GM19397 (cell line): ENCODE data around the gene PI4KA.
A peak's percentile ranks its signal among the peaks of the same experiment; 100 is the strongest.
"Not testable (repeated sequence)": the region's sequence is repeated elsewhere in the genome, so short reads cannot be mapped to it uniquely, and the experiment has no call there.

Experiments used
- ATAC-seq: cut with Tn5 transposase; IDR thresholded peaks from one replicate; pipeline ENCODE4 v1.9.1; 2021; ENCODE audit warnings: mild to moderate bottlenecking, moderate library complexity; ENCODE audit not compliant: unreplicated experiment

The PI4KA gene

GRCh38 chr22:20702175-20702545 is 156.5 kb downstream of the PI4KA start:
- ATAC-seq: peak; percentile 25

GRCh38 chr22:20701680-20702136 is 156.9 kb downstream of the PI4KA start:
- peak; percentile 3 for ATAC-seq

GRCh38 chr22:20700347-20700746 is 158.3 kb downstream of the PI4KA start:
- not testable (repeated sequence) for ATAC-seq

- not testable (repeated sequence) for ATAC-seq
Measured at GRCh38 chr22:20699856-20700255, 158.8 kb downstream of the PI4KA start.

- ATAC-seq: not testable (repeated sequence)
Measured at GRCh38 chr22:20697481-20698113, 161.0 kb downstream of the PI4KA start.

- ATAC-seq: not testable (repeated sequence)
Measured at GRCh38 chr22:20696056-20696455, 162.6 kb downstream of the PI4KA start.

GRCh38 chr22:20695205-20695604 is 163.4 kb downstream of the PI4KA start:
- not testable (repeated sequence) for ATAC-seq

- not testable (repeated sequence) for ATAC-seq
Measured at GRCh38 chr22:20694256-20694655, 164.4 kb downstream of the PI4KA start.

- ATAC-seq: not testable (repeated sequence)
Measured at GRCh38 chr22:20692926-20693325, 165.7 kb downstream of the PI4KA start.

- ATAC-seq: not testable (repeated sequence)
Measured at GRCh38 chr22:20690586-20691317, 167.9 kb downstream of the PI4KA start.

GRCh38 chr22:20687356-20688172 is 171.0 kb downstream of the PI4KA start:
- not testable (repeated sequence) for ATAC-seq

GRCh38 chr22:20685764-20686163 is 172.8 kb downstream of the PI4KA start:
- ATAC-seq: not testable (repeated sequence)

- ATAC-seq: not testable (repeated sequence)
Measured at GRCh38 chr22:20678792-20679435, 179.7 kb downstream of the PI4KA start.

- no peak for ATAC-seq
Measured at GRCh38 chr22:20677684-20678242, 180.8 kb downstream of the PI4KA start.

- not testable (repeated sequence) for ATAC-seq
Measured at GRCh38 chr22:20675613-20676012, 183.0 kb downstream of the PI4KA start.

- no peak for ATAC-seq
Measured at GRCh38 chr22:20674998-20675397, 183.6 kb downstream of the PI4KA start.

- ATAC-seq: no peak
Measured at GRCh38 chr22:20673295-20674195, 185.1 kb downstream of the PI4KA start.

GRCh38 chr22:20672732-20673131 is 185.9 kb downstream of the PI4KA start:
- no peak for ATAC-seq

GRCh38 chr22:20672082-20672424 is 186.6 kb downstream of the PI4KA start:
- no peak for ATAC-seq
